Epithelial cell of esophagus (primary cell): ENCODE data around the gene SWSAP1.
A peak's percentile ranks its signal among the peaks of the same experiment; 100 is the strongest.
"Not testable (repeated sequence)": the region's sequence is repeated elsewhere in the genome, so short reads cannot be mapped to it uniquely, and the experiment has no call there.

Experiments used
- DNase-seq: peaks from one replicate; pipeline ENCODE4 v3.0.0; 2010; ENCODE audit warnings: low read depth
- H3K4me3 ChIP-seq: 2 replicates; pipeline ENCODE4 v1.5.1; 2011; ENCODE audit warnings: mild to moderate bottlenecking, low read length, control low read depth
- CTCF ChIP-seq: IDR thresholded peaks from 2 replicates; pipeline ENCODE4 v1.5.1; 2011; ENCODE audit warnings: low read depth, mild to moderate bottlenecking, low read length, control low read depth, inconsistent platforms; ENCODE audit not compliant: insufficient read depth; ENCODE audit errors: missing control alignments

Gene SWSAP1

DNA sequence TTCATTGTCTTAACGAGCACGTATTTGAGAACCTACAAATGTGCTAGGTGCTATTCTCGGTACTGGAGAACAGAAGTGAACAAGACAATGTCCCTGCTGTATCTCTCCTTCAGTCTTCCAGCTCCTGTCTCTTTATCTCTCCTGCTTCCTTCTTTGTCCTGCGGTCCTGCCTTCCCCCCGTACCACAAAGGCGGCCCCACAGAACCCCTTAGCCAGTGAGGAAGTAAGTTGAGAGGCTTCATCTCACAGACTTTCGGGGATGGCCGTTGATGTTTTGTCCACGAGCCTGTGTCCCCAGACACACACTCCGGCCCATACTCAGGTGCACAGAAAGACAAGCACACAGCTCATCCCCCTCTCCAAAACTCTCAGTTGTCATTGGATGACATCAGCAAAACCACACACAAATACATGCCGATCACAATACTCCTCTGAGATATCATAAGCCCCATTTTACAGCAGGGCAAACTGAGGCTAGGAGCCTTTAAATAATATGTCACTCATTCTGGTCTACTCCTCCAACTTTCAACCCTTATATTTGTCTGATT, 507 bp upstream of the SWSAP1 start:
- TF ChIP-seq CTCF = no peak
- no peak for DNase-seq
- H3K4me3 ChIP-seq = peak overlapping the region; percentile 53

DNA sequence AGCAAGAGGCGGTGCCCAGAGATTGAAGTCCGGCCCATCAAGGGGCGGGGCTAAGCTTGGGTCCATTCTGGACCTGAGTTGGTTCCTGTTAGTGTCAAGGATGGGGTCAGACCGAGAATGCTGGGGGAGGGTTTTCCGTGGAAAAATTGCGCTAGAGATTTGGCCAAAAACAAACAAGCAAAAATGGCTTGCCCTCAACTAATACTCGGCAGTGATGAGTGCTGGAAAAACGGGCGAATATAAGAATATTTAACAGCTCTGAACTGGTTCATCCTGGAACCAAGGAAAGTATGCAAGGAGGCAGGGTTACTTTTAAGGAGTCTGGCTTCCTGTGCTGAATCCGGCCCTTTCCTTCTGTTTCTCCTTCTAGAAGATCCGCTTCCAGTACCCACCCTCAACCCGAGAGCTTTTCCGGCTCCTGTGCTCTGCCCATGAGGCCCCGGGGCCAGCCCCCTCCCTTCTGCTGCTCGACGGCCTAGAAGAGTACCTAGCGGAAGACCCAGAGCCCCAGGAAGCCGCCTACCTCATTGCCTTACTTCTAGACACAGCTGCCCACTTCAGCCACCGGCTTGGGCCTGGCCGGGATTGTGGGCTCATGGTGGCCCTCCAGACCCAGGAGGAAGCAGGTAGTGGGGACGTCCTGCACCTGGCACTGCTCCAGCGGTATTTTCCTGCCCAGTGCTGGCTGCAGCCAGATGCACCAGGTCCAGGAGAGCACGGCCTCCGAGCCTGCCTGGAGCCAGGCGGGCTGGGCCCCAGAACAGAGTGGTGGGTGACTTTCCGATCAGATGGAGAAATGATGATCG, 880 bp downstream of the SWSAP1 start:
- no peak for TF ChIP-seq CTCF
- DNase-seq = no peak
- H3K4me3 ChIP-seq = peak overlapping the region; percentile 53

GRCh38 chr19:11377237-11377636, 2.8 kb downstream of the SWSAP1 start:
- no peak for TF ChIP-seq CTCF

DNA sequence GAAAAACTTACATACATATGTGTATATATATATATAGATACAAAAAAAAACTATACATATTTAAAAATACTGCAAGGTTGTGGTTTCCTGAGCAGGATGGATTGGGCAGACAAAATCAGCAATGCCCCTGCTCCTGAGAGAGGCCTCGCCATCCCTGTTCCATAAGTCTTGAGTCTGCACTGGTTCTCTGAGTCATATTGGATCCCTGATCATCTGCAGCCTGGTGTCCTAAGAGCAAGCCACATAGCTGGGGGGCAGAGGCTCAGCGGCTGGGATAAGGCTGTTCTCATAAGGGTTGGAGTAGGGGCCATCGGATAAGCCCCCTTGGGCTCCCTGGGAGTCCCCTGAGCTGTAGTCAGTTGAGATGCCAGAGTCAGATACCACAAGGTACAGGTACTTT, 3.3 kb downstream of the SWSAP1 start:
- no peak for TF ChIP-seq CTCF
- DNase-seq = peak; percentile 36
- no peak overlapping the region for H3K4me3 ChIP-seq

More at GRCh38 chr19:11377237-11377636, 2.8 kb downstream of the SWSAP1 start:
- no peak overlapping the region for H3K4me3 ChIP-seq
- peak; percentile 71 for DNase-seq

DNA sequence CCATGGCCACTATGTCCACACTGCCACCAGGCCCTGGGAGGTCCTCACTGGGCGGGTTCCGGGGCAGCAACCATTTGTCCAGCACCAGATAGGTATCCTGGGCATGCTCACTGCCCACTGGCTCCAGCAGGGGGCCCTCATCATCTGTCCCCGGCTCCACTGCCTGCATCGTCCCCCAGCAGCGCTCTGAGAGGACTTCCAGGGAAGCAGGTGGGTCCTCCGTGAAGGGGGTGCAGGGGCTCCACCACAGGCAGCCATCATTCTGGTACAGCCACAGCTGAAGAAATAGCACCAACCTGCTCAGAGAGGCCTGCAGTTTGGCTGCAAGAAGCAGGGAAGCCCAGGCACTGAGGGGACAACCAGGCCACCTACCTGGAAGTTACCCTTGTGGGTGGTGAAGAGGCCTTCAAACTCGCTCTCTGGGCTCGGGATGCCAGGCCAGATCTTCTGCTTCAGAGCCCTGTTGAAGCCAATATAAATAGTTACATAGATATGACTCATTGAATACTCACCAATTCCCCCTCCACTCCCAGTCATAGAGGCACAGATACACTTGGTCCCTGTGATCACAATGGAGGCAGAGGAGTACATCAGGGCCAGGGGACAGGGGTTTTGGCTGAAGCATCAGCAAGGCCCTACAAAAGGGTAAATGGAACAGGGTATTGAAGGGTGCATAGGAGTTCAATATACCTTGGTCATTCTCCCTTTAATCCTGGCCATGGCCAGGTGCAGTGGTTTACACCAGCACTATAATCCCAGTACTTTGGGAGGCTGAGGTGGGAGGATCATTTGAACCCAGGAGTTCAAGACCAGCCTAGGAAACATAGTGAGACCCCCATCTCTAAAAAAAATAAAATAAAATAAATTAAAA, 4.1 kb downstream of the SWSAP1 start:
- peak; percentile 87 for DNase-seq
- H3K4me3 ChIP-seq = no peak overlapping the region
- peak; percentile 29 for TF ChIP-seq CTCF

DNA sequence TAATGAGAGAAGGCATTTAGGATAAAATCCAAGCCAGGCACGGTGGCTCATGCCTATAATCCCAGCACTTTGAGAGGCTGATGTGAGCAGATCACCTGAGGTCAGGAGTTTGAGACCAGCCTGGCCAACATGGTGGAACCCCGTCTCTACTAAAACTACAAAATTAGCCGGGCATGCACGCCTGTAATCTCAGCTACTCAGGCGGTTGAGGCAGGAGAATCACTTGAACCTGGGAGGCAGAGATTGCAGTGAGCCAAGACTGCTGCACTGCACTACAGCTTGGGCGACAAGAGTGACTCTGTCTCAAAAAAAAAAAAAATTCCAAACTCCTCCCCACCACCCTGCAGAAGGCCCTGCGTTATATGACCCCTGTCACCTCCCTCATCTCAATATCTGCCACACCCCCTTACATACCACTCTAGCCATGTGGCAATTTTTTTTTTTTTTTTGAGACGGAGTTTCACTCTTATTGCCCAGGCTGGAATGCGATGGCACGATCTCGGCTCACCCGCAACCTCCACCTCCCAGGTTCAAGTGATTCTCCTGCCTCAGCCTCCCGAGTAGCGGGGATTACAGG, 4.9 kb downstream of the SWSAP1 start:
- not testable (repeated sequence) for DNase-seq, H3K4me3 ChIP-seq

DNA sequence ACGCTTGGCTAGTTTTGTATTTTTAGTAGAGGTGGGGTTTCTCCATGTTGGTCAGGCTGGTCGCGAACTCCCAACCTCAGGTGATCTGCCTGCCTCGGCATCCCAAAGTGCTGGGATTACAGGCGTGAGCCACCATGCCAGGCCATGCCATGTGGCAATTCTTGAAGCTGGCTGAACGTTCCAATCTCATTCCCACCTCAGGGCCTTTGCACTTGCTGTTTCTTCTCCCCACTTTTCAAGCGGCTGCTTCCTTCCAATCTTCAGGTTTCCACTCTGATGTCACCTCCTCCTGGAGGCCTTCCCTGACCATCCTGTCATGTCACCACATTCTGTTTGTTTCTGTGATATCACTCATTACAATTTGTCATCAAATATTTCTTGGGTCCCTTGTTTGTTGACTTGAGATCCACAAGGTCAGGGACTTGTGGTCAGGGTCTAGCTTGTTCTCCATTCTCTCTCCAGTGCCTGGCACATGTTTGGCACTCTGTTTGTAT, 5.4 kb downstream of the SWSAP1 start:
- H3K4me3 ChIP-seq = no peak overlapping the region
- no peak for DNase-seq
- TF ChIP-seq CTCF = no peak
